H9 (cell line): ENCODE results near the gene ERC2. TPM values are rescaled to one million over a fixed set of nuclear protein-coding genes. Genes with fewer than 3 reads are reported as not detected.

Experiments used
- DNase-seq: peaks from one replicate; pipeline ENCODE4 v3.0.0-alpha.2; 2017
- H2AFZ ChIP-seq: one replicate; pipeline ENCODE4 v1.6.1; 2013; ENCODE audit warnings: mild to moderate bottlenecking, low read length, control low read depth, moderate library complexity
- H2AK5ac ChIP-seq: 2 replicates; pipeline ENCODE4 v1.6.1; 2013; ENCODE audit warnings: low read length, control low read depth, mixed read lengths; ENCODE audit not compliant: insufficient read length
- H2BK120ac ChIP-seq: one replicate; pipeline ENCODE4 v1.6.1; 2013; ENCODE audit warnings: low read depth, mild to moderate bottlenecking, low read length, control low read depth, inconsistent platforms; ENCODE audit not compliant: poor library complexity, severe bottlenecking
- H2BK12ac ChIP-seq: 2 replicates; pipeline ENCODE4 v1.6.1; 2013; ENCODE audit warnings: low read length, control low read depth, mixed read lengths, low read depth; ENCODE audit not compliant: insufficient read length
- H2BK15ac ChIP-seq: 2 replicates; pipeline ENCODE4 v1.6.1; 2013; ENCODE audit warnings: low read depth, low read length, control low read depth
- H2BK20ac ChIP-seq: one replicate; pipeline ENCODE4 v1.6.1; 2013; ENCODE audit warnings: low read depth, mild to moderate bottlenecking, low read length, control low read depth, inconsistent platforms; ENCODE audit not compliant: poor library complexity, severe bottlenecking
- H2BK5ac ChIP-seq: 2 replicates; pipeline ENCODE4 v1.6.1; 2013; ENCODE audit warnings: low read length, control low read depth, mixed read lengths; ENCODE audit not compliant: insufficient read length
- H3K14ac ChIP-seq: 2 replicates; pipeline ENCODE4 v1.6.1; 2013; ENCODE audit warnings: low read length, control low read depth; ENCODE audit not compliant: insufficient read depth
- H3K18ac ChIP-seq: 2 replicates; pipeline ENCODE4 v1.6.1; 2013; ENCODE audit warnings: low read depth, mild to moderate bottlenecking, mixed read lengths, low read length, control low read depth; ENCODE audit not compliant: insufficient read length
- H3K23ac ChIP-seq: 2 replicates; pipeline ENCODE4 v1.6.1; 2013; ENCODE audit warnings: low read length, control low read depth, mixed read lengths, low read depth; ENCODE audit not compliant: insufficient read length
- H3K23me2 ChIP-seq: 2 replicates; pipeline ENCODE4 v1.6.1; 2013; ENCODE audit warnings: low read depth, mild to moderate bottlenecking, mixed read lengths, low read length, control low read depth; ENCODE audit not compliant: insufficient read length, poor library complexity, severe bottlenecking
- H3K27ac ChIP-seq: 2 replicates; pipeline ENCODE4 v1.5.1; 2013; ENCODE audit warnings: low read length, control low read depth, mixed read lengths, low read depth; ENCODE audit not compliant: insufficient read length
- H3K27me3 ChIP-seq: 2 replicates; pipeline ENCODE4 v1.6.1; 2013; ENCODE audit warnings: low read length, control low read depth, inconsistent platforms; ENCODE audit not compliant: insufficient read depth
- H3K4ac ChIP-seq: 2 replicates; pipeline ENCODE4 v1.6.1; 2013; ENCODE audit warnings: low read depth, mild to moderate bottlenecking, control low read depth, inconsistent platforms, low read length, moderate library complexity
- H3K4me1 ChIP-seq: 2 replicates; pipeline ENCODE4 v1.6.1; 2013; ENCODE audit warnings: low read length, control low read depth, inconsistent platforms; ENCODE audit not compliant: insufficient read depth
- H3K4me2 ChIP-seq: 2 replicates; pipeline ENCODE4 v1.6.1; 2013; ENCODE audit warnings: low read length, control low read depth, mixed read lengths; ENCODE audit not compliant: insufficient read length, insufficient read depth
- H3K56ac ChIP-seq: 2 replicates; pipeline ENCODE4 v1.6.1; 2013; ENCODE audit warnings: low read depth, mild to moderate bottlenecking, mixed read lengths, low read length, control low read depth; ENCODE audit not compliant: insufficient read length
- H3K79me1 ChIP-seq: 2 replicates; pipeline ENCODE4 v1.6.1; 2013; ENCODE audit warnings: low read depth, mild to moderate bottlenecking, moderate library complexity, low read length, control low read depth, inconsistent platforms; ENCODE audit not compliant: insufficient read depth, poor library complexity, severe bottlenecking
- H3K79me2 ChIP-seq: 2 replicates; pipeline ENCODE4 v1.6.1; 2013; ENCODE audit warnings: low read length, control low read depth, inconsistent platforms; ENCODE audit not compliant: insufficient read depth
- H3K9ac ChIP-seq: 2 replicates; pipeline ENCODE4 v1.6.1; 2013; ENCODE audit warnings: low read length, control low read depth, mixed read lengths; ENCODE audit not compliant: insufficient read length; ENCODE audit errors: extremely low read depth
- H3K9me3 ChIP-seq: one replicate; pipeline ENCODE4 v1.6.1; 2013; ENCODE audit warnings: low read depth, low read length, inconsistent platforms; ENCODE audit not compliant: control insufficient read depth
- H3T11ph ChIP-seq: one replicate; pipeline ENCODE4 v1.6.1; 2013; ENCODE audit warnings: mild to moderate bottlenecking, low read length, control low read depth, inconsistent platforms
- H4K20me1 ChIP-seq: one replicate; pipeline ENCODE4 v1.6.1; 2013; ENCODE audit not compliant: control insufficient read depth, insufficient read length, insufficient read depth
- H4K5ac ChIP-seq: 2 replicates; pipeline ENCODE4 v1.6.1; 2013; ENCODE audit warnings: low read depth, mild to moderate bottlenecking, mixed read lengths, low read length, control low read depth; ENCODE audit not compliant: insufficient read length
- H4K8ac ChIP-seq: replicated peaks from 2 replicates; pipeline ENCODE4 v1.6.1; 2013; ENCODE audit warnings: low read length, control low read depth, mixed read lengths, low read depth; ENCODE audit not compliant: insufficient read length
- H4K91ac ChIP-seq: 2 replicates; pipeline ENCODE4 v1.6.1; 2013; ENCODE audit warnings: low read depth, mild to moderate bottlenecking, moderate library complexity, mixed read lengths, low read length, control low read depth; ENCODE audit not compliant: insufficient read length
- H3K27ac Mint-ChIP-seq, 3 experiments: 2 replicates in 2 of 3; 3 replicates in 1 of 3; pipeline ENCODE4 v1.8.0; 2020 to 2021; ENCODE audit warnings: mixed read lengths in 3 of 3, mild to moderate bottlenecking in 1 of 3, moderate library complexity in 1 of 3
- H3K27me3 Mint-ChIP-seq: 2 replicates; pipeline ENCODE4 v1.8.0; 2021; ENCODE audit warnings: low read depth, mild to moderate bottlenecking, moderate library complexity, mixed read lengths
- H3K36me3 Mint-ChIP-seq, 3 experiments: 2 replicates in 2 of 3; 3 replicates in 1 of 3; pipeline ENCODE4 v1.8.0; 2020 to 2021; ENCODE audit warnings: low read depth in 3 of 3, mixed read lengths in 3 of 3; ENCODE audit not compliant: insufficient read depth in 1 of 3
- H3K4me1 Mint-ChIP-seq, 2 experiments: 2 replicates each; pipeline ENCODE4 v1.8.0; 2020; ENCODE audit warnings: mixed read lengths in 2 of 2
- H3K4me3 Mint-ChIP-seq, 2 experiments: 2 replicates in 1 of 2; 3 replicates in 1 of 2; pipeline ENCODE4 v1.8.0; 2020 to 2021; ENCODE audit warnings: mild to moderate bottlenecking in 2 of 2, mixed read lengths in 2 of 2, moderate library complexity in 1 of 2
- H3K9me3 Mint-ChIP-seq, 2 experiments: 2 replicates in 1 of 2; 3 replicates in 1 of 2; pipeline ENCODE4 v1.8.0; 2020; ENCODE audit warnings: mild to moderate bottlenecking in 2 of 2, mixed read lengths in 2 of 2, moderate library complexity in 1 of 2
- total RNA-seq: library from RNA; stranded (reverse); gene quantifications from 2 replicates; pipeline ENCODE4 v1.2.1, GENCODE V29; 2021
- TF ChIP-seq, protein P1 (sequence below): fragments of 200-600 bp; sonication (generic); conservative IDR thresholded peaks from 3 replicates; pipeline ENCODE4 v1.8.0; 2021; ENCODE audit warnings: antibody characterized with exemption, mild to moderate bottlenecking

ERC2 gene
- total RNA-seq, 1 experiment from 2014 or later, result 15.4 TPM

- H4K20me1 ChIP-seq, result no peaks in the 10 kb centered on the region
- no peak overlapping the region for H3K4ac ChIP-seq
- no peak overlapping the region for H2BK20ac ChIP-seq
- no peak overlapping the region for H4K8ac ChIP-seq
- no peaks in the 10 kb centered on the region; the same call in 1 of the 2 replicates for H3K4me1 ChIP-seq
- TF ChIP-seq, protein P1, sequence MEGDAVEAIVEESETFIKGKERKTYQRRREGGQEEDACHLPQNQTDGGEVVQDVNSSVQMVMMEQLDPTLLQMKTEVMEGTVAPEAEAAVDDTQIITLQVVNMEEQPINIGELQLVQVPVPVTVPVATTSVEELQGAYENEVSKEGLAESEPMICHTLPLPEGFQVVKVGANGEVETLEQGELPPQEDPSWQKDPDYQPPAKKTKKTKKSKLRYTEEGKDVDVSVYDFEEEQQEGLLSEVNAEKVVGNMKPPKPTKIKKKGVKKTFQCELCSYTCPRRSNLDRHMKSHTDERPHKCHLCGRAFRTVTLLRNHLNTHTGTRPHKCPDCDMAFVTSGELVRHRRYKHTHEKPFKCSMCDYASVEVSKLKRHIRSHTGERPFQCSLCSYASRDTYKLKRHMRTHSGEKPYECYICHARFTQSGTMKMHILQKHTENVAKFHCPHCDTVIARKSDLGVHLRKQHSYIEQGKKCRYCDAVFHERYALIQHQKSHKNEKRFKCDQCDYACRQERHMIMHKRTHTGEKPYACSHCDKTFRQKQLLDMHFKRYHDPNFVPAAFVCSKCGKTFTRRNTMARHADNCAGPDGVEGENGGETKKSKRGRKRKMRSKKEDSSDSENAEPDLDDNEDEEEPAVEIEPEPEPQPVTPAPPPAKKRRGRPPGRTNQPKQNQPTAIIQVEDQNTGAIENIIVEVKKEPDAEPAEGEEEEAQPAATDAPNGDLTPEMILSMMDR, result no peak
- H3K23ac ChIP-seq, result no peak overlapping the region
- no peak for DNase-seq
- H3K9me3 ChIP-seq, result no peaks in the 10 kb centered on the region
- H3K27me3 Mint-ChIP-seq, result no peaks in the 10 kb centered on the region
- no peak overlapping the region for H4K91ac ChIP-seq
- no peak overlapping the region for H3K4me3 Mint-ChIP-seq
- no peak overlapping the region for H2AFZ ChIP-seq
- H4K5ac ChIP-seq, result no peak overlapping the region
- no peak overlapping the region for H3K14ac ChIP-seq
- H3K4me2 ChIP-seq, result no peak overlapping the region
- no peaks in the 10 kb centered on the region for H3K23me2 ChIP-seq
- no peaks in the 10 kb centered on the region for H3K36me3 Mint-ChIP-seq
- H3K27ac Mint-ChIP-seq, result no peak overlapping the region
- no peak overlapping the region for H3K27ac ChIP-seq
- no peak overlapping the region for H3K9ac ChIP-seq
- no peak overlapping the region for H2BK15ac ChIP-seq
- H3K56ac ChIP-seq, result no peak overlapping the region
- no peaks in the 10 kb centered on the region for H3K27me3 ChIP-seq
- no peak overlapping the region for H2BK120ac ChIP-seq
- H3K79me1 ChIP-seq, result no peaks in the 10 kb centered on the region
- peaks cover 18 to 23% of the 10 kb centered on the region in 2 experiments for H3K4me1 Mint-ChIP-seq
- no peak overlapping the region for H3T11ph ChIP-seq
- H3K18ac ChIP-seq, result no peak overlapping the region
- H3K79me2 ChIP-seq, result no peaks in the 10 kb centered on the region
- H3K9me3 Mint-ChIP-seq, result no peaks in the 10 kb centered on the region
- H2BK5ac ChIP-seq, result no peak overlapping the region
- H2BK12ac ChIP-seq, result no peak overlapping the region
- H2AK5ac ChIP-seq, result no peak overlapping the region
Measured at GRCh38 chr3:56197991-56198390, 270.3 kb downstream of the ERC2 start.
